Retinal pigment epithelial cell (primary cell): ENCODE data around the gene ZNF121.
"Not testable (repeated sequence)": the region's sequence is repeated elsewhere in the genome, so short reads cannot be mapped to it uniquely, and the experiment has no call there.

Source experiments
- DNase-seq: peaks from one replicate; pipeline ENCODE4 v3.0.0-alpha.2; 2010; ENCODE audit warnings: low read depth
- H3K4me3 ChIP-seq: 2 replicates; pipeline ENCODE4 v1.5.1; 2011; ENCODE audit warnings: mild to moderate bottlenecking, low read length, control low read depth, moderate library complexity
- TF ChIP-seq, protein P1 (sequence below): conservative IDR thresholded peaks from 2 replicates; pipeline ENCODE4 v1.5.1; 2011; ENCODE audit warnings: low read depth, low read length, control low read depth, inconsistent platforms

The ZNF121 gene

DNA sequence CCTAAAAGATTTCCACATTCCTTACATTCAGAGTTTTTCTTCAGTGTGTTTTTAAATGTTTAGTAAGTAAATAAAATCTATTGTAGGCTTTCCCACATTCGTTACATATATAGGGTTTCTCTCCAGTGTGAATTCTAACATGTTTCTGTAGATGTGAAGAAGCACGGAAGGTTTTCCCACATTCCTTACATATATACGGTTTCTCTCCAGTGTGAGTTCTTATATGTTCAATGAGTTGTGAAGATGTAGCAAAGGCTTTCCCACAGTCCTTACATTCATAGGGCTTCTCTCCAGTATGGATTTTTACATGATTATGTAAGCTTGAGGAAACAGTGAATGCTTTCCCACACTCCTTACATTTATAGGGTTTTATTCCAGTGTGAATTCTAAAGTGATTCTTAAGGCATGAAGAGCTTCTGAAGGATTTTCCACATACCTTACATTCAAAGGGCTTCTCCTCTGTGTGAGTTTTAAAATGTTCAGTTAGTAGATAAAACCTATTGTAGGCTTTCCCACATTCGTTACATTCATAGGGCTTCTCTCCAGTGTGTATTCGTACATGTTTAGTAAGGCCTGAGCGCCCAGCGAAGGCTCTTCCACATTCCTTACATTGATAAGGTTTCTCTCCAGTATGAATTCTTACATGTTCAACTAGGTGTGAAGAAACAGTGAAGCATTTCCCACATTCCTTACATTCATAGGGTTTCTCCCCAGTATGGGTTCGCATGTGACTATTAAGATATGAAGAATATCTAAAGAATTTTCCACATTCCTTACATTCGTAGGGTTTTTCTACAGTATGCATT, 18.2 kb downstream of the ZNF121 start:
- TF ChIP-seq, protein P1, sequence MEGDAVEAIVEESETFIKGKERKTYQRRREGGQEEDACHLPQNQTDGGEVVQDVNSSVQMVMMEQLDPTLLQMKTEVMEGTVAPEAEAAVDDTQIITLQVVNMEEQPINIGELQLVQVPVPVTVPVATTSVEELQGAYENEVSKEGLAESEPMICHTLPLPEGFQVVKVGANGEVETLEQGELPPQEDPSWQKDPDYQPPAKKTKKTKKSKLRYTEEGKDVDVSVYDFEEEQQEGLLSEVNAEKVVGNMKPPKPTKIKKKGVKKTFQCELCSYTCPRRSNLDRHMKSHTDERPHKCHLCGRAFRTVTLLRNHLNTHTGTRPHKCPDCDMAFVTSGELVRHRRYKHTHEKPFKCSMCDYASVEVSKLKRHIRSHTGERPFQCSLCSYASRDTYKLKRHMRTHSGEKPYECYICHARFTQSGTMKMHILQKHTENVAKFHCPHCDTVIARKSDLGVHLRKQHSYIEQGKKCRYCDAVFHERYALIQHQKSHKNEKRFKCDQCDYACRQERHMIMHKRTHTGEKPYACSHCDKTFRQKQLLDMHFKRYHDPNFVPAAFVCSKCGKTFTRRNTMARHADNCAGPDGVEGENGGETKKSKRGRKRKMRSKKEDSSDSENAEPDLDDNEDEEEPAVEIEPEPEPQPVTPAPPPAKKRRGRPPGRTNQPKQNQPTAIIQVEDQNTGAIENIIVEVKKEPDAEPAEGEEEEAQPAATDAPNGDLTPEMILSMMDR = no peak
- H3K4me3 ChIP-seq = no peak overlapping the region
- no peak for DNase-seq

DNA sequence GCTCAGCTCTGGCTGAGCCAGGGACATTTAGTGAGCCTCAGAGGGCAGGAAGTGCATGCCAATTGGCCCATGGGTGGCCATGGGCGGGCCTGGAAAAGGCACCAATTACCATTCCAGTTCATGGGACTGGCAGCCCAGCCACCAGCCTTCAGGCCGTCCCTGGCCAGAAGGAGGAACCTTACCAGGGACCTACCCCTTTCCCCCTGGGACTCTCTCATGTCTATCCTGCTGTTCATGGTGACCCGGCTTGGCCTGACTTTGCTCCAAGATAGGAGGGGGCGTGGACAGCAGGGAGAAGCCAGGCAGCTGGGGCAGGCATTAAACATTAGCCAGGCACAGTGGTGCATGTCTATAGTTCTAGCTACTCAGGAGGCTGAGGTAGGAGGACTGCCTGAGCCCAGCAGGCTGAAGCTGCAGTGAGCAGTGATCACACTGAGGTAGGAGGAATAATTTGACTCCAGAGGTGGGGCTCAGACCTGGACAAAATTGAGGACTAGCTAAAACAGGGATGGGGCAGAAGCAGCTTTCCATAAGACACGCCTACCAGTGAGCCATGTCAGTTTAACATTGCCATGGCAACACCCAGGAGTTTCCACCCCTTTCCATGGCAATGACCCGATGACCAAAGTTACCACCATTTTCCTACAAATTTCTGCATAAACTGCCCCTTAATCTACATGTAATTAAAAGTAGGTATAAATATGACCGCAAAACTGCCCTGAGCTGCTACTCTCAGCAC, 31.6 kb downstream of the ZNF121 start:
- no peak overlapping the region for H3K4me3 ChIP-seq

DNA sequence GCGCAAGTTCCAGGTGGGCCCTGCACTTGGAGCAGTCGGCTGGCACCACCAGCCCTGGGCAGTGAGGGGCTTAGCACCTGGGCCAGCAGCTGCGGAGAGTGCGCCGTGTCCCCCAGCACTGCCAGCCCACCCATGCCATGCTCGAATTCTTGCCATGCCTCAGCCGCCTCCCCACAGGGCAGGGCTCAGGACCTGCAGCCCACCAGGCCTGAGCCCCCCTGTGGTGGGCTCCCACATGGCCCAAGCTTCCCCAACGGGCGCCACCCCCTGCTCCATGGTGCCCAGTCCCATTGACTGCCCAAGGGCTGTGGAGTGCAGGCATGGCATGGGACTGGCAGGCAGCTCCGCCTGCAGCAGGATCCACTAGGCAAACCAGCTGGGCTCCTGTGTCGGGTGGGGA, 36.4 kb downstream of the ZNF121 start:
- DNase-seq = no peak
- TF ChIP-seq, protein P1 = no peak
- no peak overlapping the region for H3K4me3 ChIP-seq

More for the DNA sequence above, 31.6 kb downstream of the ZNF121 start:
- TF ChIP-seq, protein P1 = no peak
- DNase-seq = no peak

DNA sequence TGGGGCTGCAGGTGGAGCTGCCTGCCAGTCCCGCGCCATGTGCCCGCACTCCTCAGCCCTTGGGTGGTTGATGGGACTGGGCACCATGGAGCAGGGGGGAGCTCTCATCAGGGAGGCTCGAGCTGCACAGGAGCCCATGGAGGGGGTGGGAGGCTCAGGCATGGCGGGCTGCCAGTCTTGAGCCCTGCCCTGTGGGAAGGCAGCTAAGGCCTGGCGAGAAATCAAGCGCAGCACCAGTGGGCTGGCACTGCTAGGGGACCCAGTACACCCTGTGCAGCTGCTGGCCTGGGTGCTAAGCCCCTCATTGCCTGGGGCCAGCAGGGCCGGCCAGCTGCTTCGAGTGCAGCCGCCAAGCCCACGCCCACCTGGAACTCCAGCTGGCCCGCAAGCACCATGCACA, 43.0 kb downstream of the ZNF121 start:
- not testable (repeated sequence) for DNase-seq

DNA sequence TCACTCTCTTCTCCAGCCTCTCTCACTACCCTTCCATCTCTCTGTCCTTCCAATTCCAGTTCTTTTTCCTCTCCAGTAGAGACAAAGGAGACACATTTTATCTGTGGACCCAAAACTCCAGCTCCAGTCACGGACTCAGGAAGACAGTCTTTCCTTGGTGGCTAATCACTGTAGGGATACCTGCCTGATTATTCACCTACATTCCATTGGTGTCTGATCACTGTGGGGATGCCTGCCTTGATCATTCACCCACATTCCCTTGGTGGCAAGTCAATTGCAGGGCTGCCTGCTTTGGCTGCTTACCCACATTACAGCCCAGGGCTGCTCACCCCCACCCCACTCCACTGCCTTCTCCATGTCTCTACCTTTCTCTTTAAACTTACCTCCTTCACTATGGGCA, 44.4 kb downstream of the ZNF121 start:
- H3K4me3 ChIP-seq, DNase-seq: not testable (repeated sequence)

More for the DNA sequence above, 43.0 kb downstream of the ZNF121 start:
- not testable (repeated sequence) for H3K4me3 ChIP-seq

DNA sequence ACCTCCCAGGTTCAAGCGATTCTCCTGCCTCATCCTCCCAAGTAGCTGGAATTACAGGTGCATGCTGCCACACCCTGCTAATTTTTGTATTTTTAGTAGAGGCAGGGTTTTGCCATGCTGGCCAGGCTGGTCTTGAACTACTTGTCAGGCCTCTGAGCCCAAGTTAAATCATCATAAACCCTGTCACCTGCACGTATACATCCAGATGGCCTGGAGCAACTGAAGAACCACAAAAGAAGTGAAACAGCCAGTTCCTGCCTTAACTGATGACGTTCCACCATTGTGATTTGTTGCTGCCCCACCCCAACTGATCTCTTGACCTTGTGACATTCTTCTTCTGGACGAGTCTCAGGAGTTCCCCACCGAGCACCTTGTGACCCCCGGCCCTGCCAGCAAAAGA, 45.1 kb downstream of the ZNF121 start:
- not testable (repeated sequence) for DNase-seq, H3K4me3 ChIP-seq

DNA sequence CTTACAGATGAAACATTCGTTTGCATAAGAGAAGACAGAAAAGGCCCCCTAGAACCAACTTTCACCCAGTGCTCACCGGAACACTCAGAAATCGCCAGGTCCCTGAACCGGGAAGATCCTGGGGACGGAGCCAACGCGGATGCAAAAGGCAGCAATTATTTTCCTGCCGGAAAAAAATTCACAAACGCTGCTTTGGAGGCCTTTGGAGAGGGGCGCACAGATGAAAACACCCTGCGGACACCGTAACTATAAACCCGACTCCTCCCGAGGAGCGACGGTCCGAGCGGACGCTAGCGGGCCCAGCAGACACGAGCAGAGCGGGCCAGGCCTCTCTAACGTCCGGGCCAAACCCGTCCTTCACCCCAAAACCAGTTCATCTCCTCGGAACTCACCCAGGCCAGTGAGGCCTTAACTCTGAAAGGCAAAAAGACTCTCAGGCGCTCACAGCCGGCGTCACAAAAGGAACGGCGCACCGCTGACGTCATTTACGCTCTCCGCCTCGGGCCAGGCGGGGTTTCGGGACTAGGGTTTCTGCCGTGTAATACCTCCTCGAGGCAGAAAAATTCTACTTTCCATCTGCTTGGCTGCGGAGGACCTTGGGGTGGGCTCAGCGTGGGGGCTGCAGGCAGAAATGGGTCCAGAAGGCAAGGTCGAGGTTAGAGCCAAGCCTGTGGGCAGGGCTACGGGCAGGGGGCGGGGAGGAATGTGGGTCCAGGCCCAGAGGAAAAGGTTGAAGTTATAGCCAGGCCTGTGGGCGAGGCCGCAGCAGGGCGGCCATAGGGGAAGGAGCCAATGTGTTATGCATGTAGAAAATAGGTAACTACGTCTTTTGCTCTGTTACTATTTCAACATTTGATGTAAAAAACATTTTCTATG, 45.9 kb downstream of the ZNF121 start, which contains the start of gene ZNF426:
ZNF426 (minus strand) TSS at position 463 of the 876 bp plus-strand sequence. CDS start 2,413 bp downstream, outside the sequence.
- TF ChIP-seq, protein P1 = no peak
- H3K4me3 ChIP-seq = peak within 1 kb of the TSS; percentile 89
- peak; percentile 63 for DNase-seq

DNA sequence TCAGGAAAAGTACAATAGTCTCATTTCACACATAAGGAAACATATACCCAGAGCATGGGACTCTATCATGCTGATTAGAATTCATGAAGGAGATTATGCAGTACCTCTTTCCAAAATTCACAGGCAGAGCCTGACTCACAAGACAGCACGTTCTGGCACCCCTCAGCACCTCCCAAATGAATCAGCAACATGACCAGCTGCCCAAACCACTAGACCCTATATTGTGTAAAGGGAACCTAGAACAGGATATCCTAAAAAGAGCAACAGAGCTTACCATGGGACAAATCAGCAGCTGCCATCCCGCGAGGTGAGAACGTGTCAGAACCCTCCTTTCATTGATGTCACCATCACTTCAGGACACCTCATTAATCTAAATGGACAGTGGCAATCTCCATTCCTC, 48.4 kb downstream of the ZNF121 start:
- DNase-seq = no peak
- no peak overlapping the region for H3K4me3 ChIP-seq
- TF ChIP-seq, protein P1 = no peak
